HS-27A (cell line): ENCODE data around the gene LIN7A.

Experiments
- DNase-seq: peaks from one replicate; pipeline ENCODE4 v3.0.0-alpha.2; 2012; ENCODE audit warnings: low read depth, missing footprints

The LIN7A gene

DNA sequence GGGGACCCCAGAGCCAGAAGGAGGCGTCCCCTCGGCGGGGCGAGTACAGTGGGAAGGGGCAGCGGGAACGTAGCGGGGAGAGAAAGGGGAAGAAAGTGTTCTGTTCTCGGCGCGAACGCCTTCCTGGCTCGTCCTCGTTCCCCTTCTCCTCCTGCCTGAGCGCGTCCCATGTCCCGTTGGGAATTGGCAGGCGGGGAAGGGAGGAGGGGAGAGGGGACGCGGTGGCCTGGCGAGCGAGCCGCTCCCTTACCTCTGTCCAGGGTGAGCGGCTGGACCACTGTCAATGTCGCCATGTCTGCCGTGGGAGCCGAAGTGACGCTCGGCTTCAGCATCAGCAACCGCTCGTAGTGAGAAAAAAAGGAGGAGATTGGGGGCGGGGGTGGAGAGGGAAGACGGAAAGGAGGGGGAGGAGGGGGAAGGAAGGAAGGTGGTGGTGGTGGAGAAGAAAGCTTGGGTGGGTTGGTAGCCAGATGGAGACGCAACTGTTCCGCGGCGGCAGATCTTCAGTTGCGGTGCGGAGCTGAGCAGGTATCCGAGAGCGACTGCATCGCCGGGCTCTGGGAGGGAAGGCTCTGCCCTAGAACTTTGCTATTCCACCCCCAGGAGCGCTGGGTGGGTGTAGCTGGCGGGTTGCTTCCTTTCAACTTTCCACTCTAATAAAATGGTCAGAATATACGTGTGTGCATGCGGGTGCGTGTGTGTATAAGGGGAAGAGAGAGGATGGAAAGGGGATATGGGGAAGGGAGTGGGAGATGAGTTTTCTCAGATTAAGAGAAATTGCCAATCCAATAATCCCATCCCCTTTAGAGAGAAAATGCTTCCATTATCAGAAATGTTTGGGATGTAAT lies at the start of gene LIN7A:
Gene LIN7A (minus strand): TSS at position 544 of the 848 bp plus-strand sequence. CDS start 212 bp downstream, at position 332.
- no peak for DNase-seq

GRCh38 chr12:80986224-80986623 lies 48.5 kb upstream of the LIN7A start:
- DNase-seq: no peak

GRCh38 chr12:80979816-80980215 lies 42.1 kb upstream of the LIN7A start:
- no peak for DNase-seq

- DNase-seq: no peak
Observed at GRCh38 chr12:80979251-80979650, 41.5 kb upstream of the LIN7A start.

- no peak for DNase-seq
Observed at GRCh38 chr12:80977346-80977745, 39.6 kb upstream of the LIN7A start.

DNA sequence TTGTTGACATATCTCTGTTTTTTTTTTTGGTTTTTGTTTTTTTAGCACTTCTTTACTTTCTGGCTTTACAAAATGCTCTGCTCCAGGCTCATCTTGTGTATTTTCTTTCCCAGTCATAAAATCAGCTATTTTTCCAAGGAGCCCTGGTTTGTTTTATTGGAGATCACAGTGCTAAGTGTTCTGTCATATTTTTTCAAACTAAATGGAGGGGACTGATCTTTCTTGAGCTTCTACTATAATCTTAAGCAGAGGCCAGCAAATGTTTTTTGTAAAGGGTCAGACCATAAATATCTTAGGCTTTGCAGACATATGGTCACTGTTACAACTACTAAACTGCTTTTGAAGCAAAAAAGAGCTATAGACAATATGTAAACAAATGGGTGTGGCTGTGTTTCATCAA lies 30.6 kb upstream of the LIN7A start:
- DNase-seq: no peak

DNA sequence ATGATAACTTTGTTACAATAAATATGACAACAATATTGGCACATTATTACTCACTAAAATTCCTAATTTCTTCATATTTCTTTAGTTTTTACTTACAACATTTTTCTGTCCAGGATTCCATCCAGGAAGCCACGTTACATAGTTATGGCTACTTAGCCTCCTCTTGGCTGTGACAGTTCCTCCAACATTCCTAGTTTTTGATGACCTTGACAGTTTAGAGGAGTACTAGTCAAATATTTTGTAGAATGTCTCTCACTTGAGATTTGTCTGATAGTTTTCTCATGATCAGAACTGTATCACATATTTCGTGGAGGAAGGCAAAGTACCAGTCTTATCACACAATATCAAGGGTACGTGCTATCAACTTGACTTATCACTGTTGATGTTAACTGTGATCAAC lies 29.8 kb upstream of the LIN7A start:
- no peak for DNase-seq

- no peak for DNase-seq
Observed at GRCh38 chr12:80966001-80966400, 28.3 kb upstream of the LIN7A start.

GRCh38 chr12:80958162-80958561 lies 20.4 kb upstream of the LIN7A start:
- no peak for DNase-seq

GRCh38 chr12:80954857-80955520 lies 17.3 kb upstream of the LIN7A start:
- no peak for DNase-seq

- no peak for DNase-seq
Observed at GRCh38 chr12:80952443-80952842, 14.7 kb upstream of the LIN7A start.

DNA sequence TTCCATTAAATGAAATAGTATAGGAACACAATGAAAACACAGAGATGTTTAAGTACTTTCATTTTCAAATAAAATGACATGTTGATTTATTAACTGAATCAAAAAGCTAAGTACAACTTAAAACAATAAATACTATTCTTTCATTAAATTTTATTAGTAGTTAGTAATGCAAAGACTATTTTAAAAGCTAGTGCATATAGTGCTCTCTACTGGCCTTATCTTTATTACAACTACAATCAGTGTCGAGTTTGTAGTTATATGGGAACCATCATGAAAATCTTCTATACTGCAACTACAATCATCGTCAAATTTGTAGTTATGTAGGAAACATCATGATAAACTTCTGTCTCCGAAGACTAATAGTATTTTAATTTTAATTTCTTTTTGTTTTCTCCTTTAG lies 8.9 kb upstream of the LIN7A start:
- DNase-seq: no peak

- DNase-seq: no peak
Observed at GRCh38 chr12:80943338-80943737, 5.6 kb upstream of the LIN7A start.

GRCh38 chr12:80941916-80942315 lies 4.2 kb upstream of the LIN7A start:
- DNase-seq: no peak

DNA sequence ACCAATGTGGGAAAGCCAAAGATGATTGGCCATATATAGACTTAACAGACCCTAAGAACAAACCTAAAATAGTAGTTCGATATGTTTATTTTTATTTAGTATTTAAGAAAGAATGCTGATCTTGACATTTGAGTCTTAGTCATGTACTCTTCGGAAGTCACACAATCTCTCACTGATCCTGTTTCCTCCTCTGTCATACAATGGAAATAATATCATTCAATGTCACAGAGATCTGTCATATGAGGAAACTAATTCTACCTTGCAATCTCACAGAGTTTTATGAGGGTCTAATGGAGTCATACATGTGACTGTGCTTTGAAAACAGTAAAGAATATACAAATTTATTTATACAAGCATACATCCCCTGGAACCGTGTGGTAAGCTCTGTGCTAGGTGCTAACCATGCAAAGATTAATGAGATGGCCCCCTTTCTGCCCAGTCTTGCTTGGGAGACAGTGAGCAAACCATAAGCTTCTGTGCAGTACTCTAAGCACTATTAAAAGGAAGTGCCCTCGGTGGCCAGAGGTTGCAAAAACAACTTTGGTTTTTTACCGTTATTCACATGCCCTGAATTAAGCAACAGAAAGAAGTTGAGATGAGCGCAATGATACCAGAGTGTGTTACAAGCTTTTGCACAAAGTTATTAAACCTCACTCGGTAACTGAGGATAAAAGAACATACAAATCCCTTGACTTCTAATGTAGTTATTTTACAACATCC lies 1.7 kb upstream of the LIN7A start:
- no peak for DNase-seq

DNA sequence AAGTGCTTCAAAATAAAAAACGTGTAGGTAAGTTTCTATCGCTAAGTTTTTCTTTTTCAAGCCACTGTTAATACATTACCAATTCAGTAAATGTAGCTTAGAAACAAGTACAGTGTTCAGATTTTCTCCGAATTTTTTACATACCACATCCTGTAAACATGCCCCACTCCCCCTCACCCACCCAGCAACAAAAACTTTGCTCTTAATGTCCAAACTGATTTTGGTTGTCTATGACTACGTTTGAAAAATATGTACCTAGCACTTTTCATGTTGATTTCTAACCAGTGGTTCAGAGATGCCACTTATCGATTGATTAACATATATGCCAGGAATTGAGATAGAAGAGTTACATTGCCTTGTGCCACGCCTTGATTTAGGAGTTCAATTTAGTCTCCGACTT lies 663 bp upstream of the LIN7A start:
- DNase-seq: no peak

GRCh38 chr12:80936642-80937390 lies 918 bp downstream of the LIN7A start:
- DNase-seq: no peak

DNA sequence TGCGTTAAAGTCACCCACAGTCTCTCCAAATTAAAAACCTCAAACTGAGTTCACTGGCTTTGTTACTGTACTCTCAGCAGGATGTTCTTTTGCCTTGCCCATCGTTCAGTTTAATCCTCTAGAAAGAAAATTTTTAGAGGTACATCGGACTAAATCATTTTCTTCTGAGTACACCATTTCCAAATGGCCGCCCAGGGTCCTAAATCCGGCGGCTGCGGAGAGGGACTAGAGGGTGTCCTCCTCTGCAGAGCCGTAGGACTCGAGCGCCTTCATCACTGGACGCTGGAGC lies 1.4 kb downstream of the LIN7A start:
- no peak for DNase-seq

DNA sequence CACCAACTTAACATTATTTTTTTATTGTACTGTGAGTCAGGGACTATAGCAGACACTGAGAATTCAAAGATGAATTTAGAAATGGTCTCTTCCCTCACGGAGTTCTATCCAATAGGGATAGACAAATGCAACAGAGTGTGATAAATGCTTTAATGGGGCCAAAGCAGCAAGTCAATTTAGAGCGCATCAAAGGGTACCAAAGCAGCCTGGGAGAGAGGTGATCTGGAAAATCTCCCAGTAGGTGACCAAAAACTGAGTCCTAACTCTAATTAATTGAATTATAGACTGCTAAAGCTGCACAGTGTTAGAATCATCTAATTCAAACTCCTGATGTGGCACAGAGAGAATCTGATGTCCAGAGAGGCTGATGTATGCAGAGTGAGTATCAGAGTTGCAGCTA lies 2.6 kb downstream of the LIN7A start:
- DNase-seq: no peak

- DNase-seq: no peak
Observed at GRCh38 chr12:80925983-80926382, 11.8 kb downstream of the LIN7A start.

DNA sequence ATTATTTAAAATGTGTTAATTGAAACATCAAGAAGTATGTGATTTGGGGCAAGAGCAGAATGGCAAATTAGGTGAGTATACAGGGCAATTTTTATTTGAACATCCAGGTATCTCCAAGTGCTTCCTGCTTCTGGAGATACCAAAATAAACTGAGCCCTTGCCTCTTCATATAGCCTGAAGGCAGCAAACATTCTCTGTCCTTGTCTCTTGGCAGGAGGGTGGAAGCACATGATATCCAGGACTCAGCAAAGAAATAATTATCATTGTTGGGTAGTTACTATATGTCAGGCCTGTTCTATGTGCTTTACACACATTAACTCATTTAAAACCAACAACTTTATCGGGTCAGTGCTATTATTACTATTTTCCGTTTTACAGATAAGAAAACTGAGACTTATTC lies 12.5 kb downstream of the LIN7A start:
- DNase-seq: no peak

DNA sequence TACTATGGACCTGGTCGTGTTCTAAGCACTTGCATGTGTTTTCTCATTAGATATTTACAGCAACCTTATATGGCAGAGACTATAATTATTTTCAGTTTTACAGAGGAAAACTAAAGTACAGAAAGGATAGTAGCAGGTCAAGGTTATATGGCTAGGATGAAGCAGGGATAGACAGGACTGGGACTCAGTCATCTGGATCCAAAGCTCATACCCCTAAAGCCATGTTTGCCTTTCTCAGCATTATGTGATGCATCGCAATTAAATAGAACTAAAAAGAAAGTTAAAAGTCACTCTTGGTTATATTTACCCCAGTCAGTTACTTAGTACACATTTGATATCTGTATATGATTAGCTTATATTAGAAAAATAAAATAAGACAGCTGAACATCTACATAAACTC lies 13.3 kb downstream of the LIN7A start:
- no peak for DNase-seq
